HEK293 (cell line): ENCODE results near the gene KPNA6.

Experiments used
- CTCF ChIA-PET: fragments of 350-600 bp; formaldehyde crosslinking; extraction: SDS; loops from one replicate; lab custom pipeline; 2021; ENCODE audit warnings: antibody characterized with exemption; lab: Yijun Ruan, JAX
- POLR2A ChIA-PET: fragments of 300-600 bp; formaldehyde crosslinking; extraction: SDS; loops from one replicate; lab custom pipeline; 2020; ENCODE audit warnings: antibody characterized with exemption, inconsistent platforms; lab: Yijun Ruan, JAX
- H3K27ac ChIP-seq: fragments of 200-500 bp; sonication (Bioruptor generic); 2 replicates; pipeline ENCODE4 v1.5.1; 2014; ENCODE audit warnings: low read depth, low read length, control low read depth, inconsistent platforms; ENCODE audit errors: extremely low read depth
- H3K36me3 ChIP-seq, 2 experiments: fragments of 200-500 bp in 1 of 2; sonication (Bioruptor generic) in 1 of 2; 1 replicate in 1 of 2; 2 replicates in 1 of 2; pipeline ENCODE4 v1.5.1; 2014 to 2017; ENCODE audit warnings: inconsistent platforms in 2 of 2, low read length in 2 of 2; ENCODE audit not compliant: control insufficient read depth in 2 of 2, insufficient read depth in 1 of 2
- H3K4me1 ChIP-seq: fragments of 200-500 bp; sonication (Bioruptor generic); 2 replicates; pipeline ENCODE4 v1.5.1; 2014; ENCODE audit warnings: mild to moderate bottlenecking, low read length, inconsistent platforms; ENCODE audit not compliant: control insufficient read depth, insufficient read depth
- H3K4me3 ChIP-seq: 2 replicates; pipeline ENCODE4 v1.5.1; 2011; ENCODE audit warnings: low read depth, mild to moderate bottlenecking, control low read depth, low read length, moderate library complexity
- H3K9me3 ChIP-seq: fragments of 200-500 bp; sonication (Bioruptor generic); 2 replicates; pipeline ENCODE4 v1.5.1; 2014; ENCODE audit warnings: low read depth, low read length, inconsistent platforms; ENCODE audit not compliant: control insufficient read depth, insufficient read depth
- BCL11B ChIP-seq: fragments of 450-650 bp; formaldehyde crosslinking; IDR thresholded peaks from 2 replicates; pipeline ENCODE4 v1.5.1; 2016; ENCODE audit warnings: low read depth, missing biosample characterization, missing genetic modification characterization
- BCL6B ChIP-seq: fragments of 450-650 bp; formaldehyde crosslinking; IDR thresholded peaks from 2 replicates; pipeline ENCODE4 v1.5.1; 2017; ENCODE audit warnings: missing biosample characterization, missing genetic modification characterization
- IKZF3 ChIP-seq: fragments of 450-650 bp; IDR thresholded peaks from 2 replicates; pipeline ENCODE4 v1.5.0; 2018; ENCODE audit warnings: missing biosample characterization, mild to moderate bottlenecking, missing genetic modification characterization, moderate library complexity
- KLF9 ChIP-seq: fragments of 450-650 bp; formaldehyde crosslinking; IDR thresholded peaks from 2 replicates; pipeline ENCODE4 v1.5.1; 2016; ENCODE audit warnings: missing biosample characterization, missing genetic modification characterization, low read depth
- MEIS1 ChIP-seq: sonication (generic); formaldehyde crosslinking; IDR thresholded peaks from 2 replicates; pipeline ENCODE4 v1.8.1; 2022; ENCODE audit warnings: missing genetic modification reagents, mild to moderate bottlenecking, borderline replicate concordance
- SCRT2 ChIP-seq: fragments of 450-650 bp; formaldehyde crosslinking; IDR thresholded peaks from 2 replicates; pipeline ENCODE4 v1.5.1; 2016; ENCODE audit warnings: missing biosample characterization, missing genetic modification characterization
- SP3 ChIP-seq: fragments of 450-650 bp; formaldehyde crosslinking; IDR thresholded peaks from 2 replicates; pipeline ENCODE4 v1.5.1; 2016; ENCODE audit warnings: missing biosample characterization, missing genetic modification characterization
- ZBTB48 ChIP-seq: fragments of 450-650 bp; formaldehyde crosslinking; IDR thresholded peaks from 2 replicates; pipeline ENCODE4 v1.5.1; 2016; ENCODE audit warnings: missing biosample characterization, missing genetic modification characterization
- ZFHX2 ChIP-seq: fragments of 450-650 bp; formaldehyde crosslinking; conservative IDR thresholded peaks from 2 replicates; pipeline ENCODE4 v1.5.1; 2016; ENCODE audit warnings: missing biosample characterization, missing genetic modification characterization
- ZFP69B ChIP-seq: fragments of 450-650 bp; formaldehyde crosslinking; IDR thresholded peaks from 2 replicates; pipeline ENCODE4 v1.5.1; 2016; ENCODE audit warnings: missing biosample characterization, missing genetic modification characterization
- ZIC2 ChIP-seq: fragments of 450-650 bp; formaldehyde crosslinking; IDR thresholded peaks from 2 replicates; pipeline ENCODE4 v1.5.1; 2016; ENCODE audit warnings: missing biosample characterization, missing genetic modification characterization
- ZNF140 ChIP-seq: fragments of 450-650 bp; formaldehyde crosslinking; IDR thresholded peaks from 2 replicates; pipeline ENCODE4 v1.5.1; 2016; ENCODE audit warnings: missing biosample characterization, missing genetic modification characterization
- ZNF169 ChIP-seq: fragments of 450-650 bp; formaldehyde crosslinking; IDR thresholded peaks from 2 replicates; pipeline ENCODE4 v1.5.1; 2016; ENCODE audit warnings: missing biosample characterization, missing genetic modification characterization
- ZNF175 ChIP-seq: fragments of 450-650 bp; formaldehyde crosslinking; IDR thresholded peaks from 2 replicates; pipeline ENCODE4 v1.5.1; 2016; ENCODE audit warnings: missing biosample characterization, missing genetic modification characterization
- ZNF514 ChIP-seq: fragments of 450-650 bp; formaldehyde crosslinking; IDR thresholded peaks from 2 replicates; pipeline ENCODE4 v1.5.1; 2016; ENCODE audit warnings: missing biosample characterization, missing genetic modification characterization
- ZNF560 ChIP-seq: fragments of 450-650 bp; formaldehyde crosslinking; IDR thresholded peaks from 2 replicates; pipeline ENCODE4 v1.5.1; 2017; ENCODE audit warnings: missing biosample characterization, missing genetic modification characterization, borderline replicate concordance
- ZNF585B ChIP-seq: fragments of 450-650 bp; formaldehyde crosslinking; IDR thresholded peaks from 2 replicates; pipeline ENCODE4 v1.5.1; 2016; ENCODE audit warnings: missing biosample characterization, missing genetic modification characterization
- ZNF596 ChIP-seq: fragments of 450-650 bp; IDR thresholded peaks from 2 replicates; pipeline ENCODE4 v1.5.0; 2018; ENCODE audit warnings: missing biosample characterization, mild to moderate bottlenecking, missing genetic modification characterization, moderate library complexity
- ZNF692 ChIP-seq: fragments of 450-650 bp; formaldehyde crosslinking; IDR thresholded peaks from 2 replicates; pipeline ENCODE4 v1.5.1; 2016; ENCODE audit warnings: missing biosample characterization, missing genetic modification characterization
- ZNF76 ChIP-seq: fragments of 450-650 bp; formaldehyde crosslinking; IDR thresholded peaks from 2 replicates; pipeline ENCODE4; 2016; ENCODE audit warnings: low read depth, missing biosample characterization, missing genetic modification characterization, borderline replicate concordance
- ZSCAN16 ChIP-seq: fragments of 450-650 bp; formaldehyde crosslinking; IDR thresholded peaks from 2 replicates; pipeline ENCODE4 v1.5.1; 2016; ENCODE audit warnings: missing biosample characterization, missing genetic modification characterization
- TF ChIP-seq, protein P1 (sequence below): fragments of 450-650 bp; formaldehyde crosslinking; IDR thresholded peaks from 2 replicates; pipeline ENCODE4 v1.5.1; 2016; ENCODE audit warnings: missing biosample characterization, missing genetic modification characterization
- TF ChIP-seq, protein P2 (sequence below): sonication (generic); formaldehyde crosslinking; IDR thresholded peaks from 2 replicates; pipeline ENCODE4 v1.8.1; 2022; ENCODE audit warnings: mild to moderate bottlenecking, moderate library complexity, missing genetic modification reagents

KPNA6 gene

GRCh38 chr1:32073299-32074229, 34.3 kb upstream of the KPNA6 start (continued):
- peak; percentile 85 for TF ChIP-seq SP3 (tag by site-specific recombination)
- TF ChIP-seq ZFHX2 (tag by site-specific recombination): peak; percentile 99
- no peak for TF ChIP-seq ZNF692 (tag by site-specific recombination)
- TF ChIP-seq, protein P1, sequence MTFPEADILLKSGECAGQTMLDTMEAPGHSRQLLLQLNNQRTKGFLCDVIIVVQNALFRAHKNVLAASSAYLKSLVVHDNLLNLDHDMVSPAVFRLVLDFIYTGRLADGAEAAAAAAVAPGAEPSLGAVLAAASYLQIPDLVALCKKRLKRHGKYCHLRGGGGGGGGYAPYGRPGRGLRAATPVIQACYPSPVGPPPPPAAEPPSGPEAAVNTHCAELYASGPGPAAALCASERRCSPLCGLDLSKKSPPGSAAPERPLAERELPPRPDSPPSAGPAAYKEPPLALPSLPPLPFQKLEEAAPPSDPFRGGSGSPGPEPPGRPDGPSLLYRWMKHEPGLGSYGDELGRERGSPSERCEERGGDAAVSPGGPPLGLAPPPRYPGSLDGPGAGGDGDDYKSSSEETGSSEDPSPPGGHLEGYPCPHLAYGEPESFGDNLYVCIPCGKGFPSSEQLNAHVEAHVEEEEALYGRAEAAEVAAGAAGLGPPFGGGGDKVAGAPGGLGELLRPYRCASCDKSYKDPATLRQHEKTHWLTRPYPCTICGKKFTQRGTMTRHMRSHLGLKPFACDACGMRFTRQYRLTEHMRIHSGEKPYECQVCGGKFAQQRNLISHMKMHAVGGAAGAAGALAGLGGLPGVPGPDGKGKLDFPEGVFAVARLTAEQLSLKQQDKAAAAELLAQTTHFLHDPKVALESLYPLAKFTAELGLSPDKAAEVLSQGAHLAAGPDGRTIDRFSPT (tag by site-specific recombination): no peak
- TF ChIP-seq KLF9 (tag by site-specific recombination): peak; percentile 84

DNA sequence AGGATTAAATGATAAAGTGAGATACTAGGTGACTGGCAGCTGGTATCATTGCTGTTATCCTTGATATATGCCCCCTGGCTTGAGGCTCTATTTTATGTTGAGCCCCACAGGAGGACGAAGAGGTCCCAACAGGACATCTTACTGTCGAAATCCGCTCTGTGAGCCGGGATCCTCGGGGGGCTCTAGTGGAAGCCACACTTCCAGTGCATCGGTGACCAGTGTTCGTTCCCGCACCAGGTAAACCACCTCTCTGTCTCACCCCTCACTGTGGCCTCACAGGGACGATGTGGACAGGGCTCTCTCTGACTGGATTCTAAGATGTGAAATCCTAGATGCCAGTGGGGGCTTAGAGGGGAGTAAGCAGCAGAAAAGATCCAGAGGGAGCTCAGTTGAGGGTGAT, 33.0 kb upstream of the KPNA6 start:
- H3K4me3 ChIP-seq: no peak overlapping the region
- CTCF ChIA-PET: interaction anchor here (3.7 kb wide), 1 partner anchor 12 kb away, joined by 14 read pairs; no protein-coding TSS in a partner anchor
- H3K9me3 ChIP-seq: no peaks in the 10 kb centered on the region
- H3K36me3 ChIP-seq: peaks cover 15 to 49% of the 10 kb centered on the region in 2 experiments; a peak in 2 of 3 replicates
- no peaks in the 10 kb centered on the region for H3K4me1 ChIP-seq
- no peak for TF ChIP-seq ZFP69B (tag by site-specific recombination)
- no peak for TF ChIP-seq ZNF169 (tag by site-specific recombination)
- TF ChIP-seq, protein P2, sequence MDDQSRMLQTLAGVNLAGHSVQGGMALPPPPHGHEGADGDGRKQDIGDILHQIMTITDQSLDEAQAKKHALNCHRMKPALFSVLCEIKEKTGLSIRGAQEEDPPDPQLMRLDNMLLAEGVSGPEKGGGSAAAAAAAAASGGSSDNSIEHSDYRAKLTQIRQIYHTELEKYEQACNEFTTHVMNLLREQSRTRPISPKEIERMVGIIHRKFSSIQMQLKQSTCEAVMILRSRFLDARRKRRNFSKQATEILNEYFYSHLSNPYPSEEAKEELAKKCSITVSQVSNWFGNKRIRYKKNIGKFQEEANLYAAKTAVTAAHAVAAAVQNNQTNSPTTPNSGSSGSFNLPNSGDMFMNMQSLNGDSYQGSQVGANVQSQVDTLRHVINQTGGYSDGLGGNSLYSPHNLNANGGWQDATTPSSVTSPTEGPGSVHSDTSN (CRISPR knock-in tag): no peak
- TF ChIP-seq MEIS1: no peak
- TF ChIP-seq ZIC2 (tag by site-specific recombination): no peak
- no peak for TF ChIP-seq BCL6B (tag by site-specific recombination)
- no peak for TF ChIP-seq ZNF76 (tag by site-specific recombination)
- TF ChIP-seq IKZF3 (tag by site-specific recombination): no peak
- TF ChIP-seq ZNF585B: no peak
- TF ChIP-seq ZSCAN16 (tag by site-specific recombination): no peak
- no peak for TF ChIP-seq SCRT2 (tag by site-specific recombination)
- TF ChIP-seq ZNF514: no peak
- TF ChIP-seq BCL11B (tag by site-specific recombination): no peak
- TF ChIP-seq ZNF175 (tag by site-specific recombination): no peak
- no peak for TF ChIP-seq ZNF596 (tag by site-specific recombination)
- TF ChIP-seq ZNF560 (tag by site-specific recombination): no peak
- TF ChIP-seq ZBTB48 (tag by site-specific recombination): no peak
- TF ChIP-seq ZNF140 (tag by site-specific recombination): no peak
- H3K27ac ChIP-seq: no peak overlapping the region
- POLR2A ChIA-PET: no interaction called here
